Measurements from ENCODE around the gene PICALM.

PICALM gene

GRCh38 chr11:86081455-86081854 is 12.6 kb upstream of the PICALM start:
- no peak for DNase-seq (ENCODE audit: low read depth)

- DNase-seq (ENCODE audit: low read depth), result no peak
Observed at GRCh38 chr11:86079421-86079820, 10.5 kb upstream of the PICALM start.

GRCh38 chr11:86073948-86074347 is 5.1 kb upstream of the PICALM start:
- no peak for DNase-seq (ENCODE audit: low read depth)

- DNase-seq (ENCODE audit: low read depth), result no peak
Observed at GRCh38 chr11:86072211-86072610, 3.3 kb upstream of the PICALM start.

GRCh38 chr11:86070142-86071056 is 1.5 kb upstream of the PICALM start:
- no peak for DNase-seq (ENCODE audit: low read depth)

GRCh38 chr11:86069408-86070101 is 671 bp upstream of the PICALM start:
- DNase-seq (ENCODE audit: low read depth), result no peak

- DNase-seq (ENCODE audit: low read depth), result no peak
Observed at GRCh38 chr11:86068138-86068871, 579 bp downstream of the PICALM start.

- DNase-seq (ENCODE audit: low read depth), result no peak
Observed at GRCh38 chr11:86067851-86068137, 1.1 kb downstream of the PICALM start.

- DNase-seq (ENCODE audit: low read depth), result no peak
Observed at GRCh38 chr11:86067009-86067850, 1.7 kb downstream of the PICALM start.

GRCh38 chr11:86066657-86067008 is 2.3 kb downstream of the PICALM start:
- no peak for DNase-seq (ENCODE audit: low read depth)

- no peak for DNase-seq (ENCODE audit: low read depth)
Observed at GRCh38 chr11:86066033-86066432, 2.9 kb downstream of the PICALM start.

- no peak for DNase-seq (ENCODE audit: low read depth)
Observed at GRCh38 chr11:86064220-86064803, 4.6 kb downstream of the PICALM start.

- no peak for DNase-seq (ENCODE audit: low read depth)
Observed at GRCh38 chr11:86063536-86063935, 5.3 kb downstream of the PICALM start.

GRCh38 chr11:86062719-86063118 is 6.2 kb downstream of the PICALM start:
- no peak for DNase-seq (ENCODE audit: low read depth)

- DNase-seq (ENCODE audit: low read depth), result no peak
Observed at GRCh38 chr11:86061483-86062205, 7.2 kb downstream of the PICALM start.

GRCh38 chr11:86060544-86060943 is 8.3 kb downstream of the PICALM start:
- no peak for DNase-seq (ENCODE audit: low read depth)

GRCh38 chr11:86058360-86058759 is 10.5 kb downstream of the PICALM start:
- no peak for DNase-seq (ENCODE audit: low read depth)

GRCh38 chr11:86056351-86056854 is 12.5 kb downstream of the PICALM start:
- no peak for DNase-seq (ENCODE audit: low read depth)

- no peak for DNase-seq (ENCODE audit: low read depth)
Observed at GRCh38 chr11:86052693-86053641, 15.9 kb downstream of the PICALM start.

Measured in stimulated activated CD8-positive, alpha-beta memory T cell treated with anti-CD3 and anti-CD28 coated beads, Interleukin-12 subunit alpha, Interleukin-12 subunit beta, amount 100 ng/mL, for 1 hour (primary cell).